HepG2 (cell line): ENCODE measurements around the gene ADI1. TPM values are rescaled to one million over a fixed set of nuclear protein-coding genes. Genes with fewer than 3 reads are reported as not detected.
A peak's percentile ranks its signal among the peaks of the same experiment; 100 is the strongest.

ENCODE experiments used
- BCLAF1 ChIP-seq: fragments of 450-650 bp; IDR thresholded peaks from 2 replicates; pipeline ENCODE4 v1.6.1; 2017; ENCODE audit warnings: mild to moderate bottlenecking
- KLF15 ChIP-seq: sonication (generic); formaldehyde crosslinking; IDR thresholded peaks from 2 replicates; pipeline ENCODE4 v1.8.1; 2023; ENCODE audit warnings: borderline replicate concordance, mild to moderate bottlenecking, inconsistent platforms, missing genetic modification reagents, mixed read lengths
- MED8 ChIP-seq: sonication (generic); formaldehyde crosslinking; IDR thresholded peaks from 2 replicates; pipeline ENCODE4 v1.8.1; 2023; ENCODE audit warnings: mild to moderate bottlenecking, missing genetic modification reagents; ENCODE audit not compliant: insufficient replicate concordance
- MTF1 ChIP-seq: sonication (generic); formaldehyde crosslinking; IDR thresholded peaks from 2 replicates; pipeline ENCODE4 v1.5.0; 2020; ENCODE audit warnings: missing genetic modification reagents
- MYNN ChIP-seq: sonication (generic); formaldehyde crosslinking; IDR thresholded peaks from 2 replicates; pipeline ENCODE4 v1.4.0; 2020; ENCODE audit warnings: mild to moderate bottlenecking, low read depth, missing genetic modification reagents
- ZFX ChIP-seq: sonication (generic); formaldehyde crosslinking; IDR thresholded peaks from 2 replicates; pipeline ENCODE4 v1.4.0; 2020; ENCODE audit warnings: mild to moderate bottlenecking, low read depth, missing genetic modification reagents, moderate library complexity
- ZKSCAN5 ChIP-seq: sonication (generic); formaldehyde crosslinking; IDR thresholded peaks from 2 replicates; pipeline ENCODE4 v1.5.1; 2020; ENCODE audit warnings: mild to moderate bottlenecking, missing genetic modification reagents
- ZNF549 ChIP-seq: sonication (generic); formaldehyde crosslinking; IDR thresholded peaks from 2 replicates; pipeline ENCODE4 v1.5.0; 2020; ENCODE audit warnings: missing genetic modification reagents
- ZNF619 ChIP-seq: sonication (generic); formaldehyde crosslinking; IDR thresholded peaks from 2 replicates; pipeline ENCODE4 v1.4.0; 2020; ENCODE audit warnings: mild to moderate bottlenecking, missing genetic modification reagents
- ZSCAN21 ChIP-seq: sonication (generic); formaldehyde crosslinking; IDR thresholded peaks from 2 replicates; pipeline ENCODE4 v1.8.0; 2022; ENCODE audit warnings: mild to moderate bottlenecking, missing genetic modification reagents, moderate library complexity, borderline replicate concordance
- polyA plus RNA-seq, 8 experiments: library from polyadenylated mRNA; depleted of rRNA in 3 of 8; stranded (reverse) in 7 of 8; unstranded in 1 of 8; fragments of >200 nt; fragmentation: Illumina TruSeq in 4 of 8; extraction: Trizol in 4 of 8; gene quantifications; 2 replicates each; pipeline versions ENCODE4 v1.2.1 to v1.2.3, GENCODE V29; 2011 to 2016; ENCODE audit warnings: low read depth in 4 of 8, missing spikeins in 1 of 8, mixed read lengths in 1 of 8; ENCODE audit not compliant: insufficient read depth in 1 of 8
- total RNA-seq, 5 experiments: library from RNA; depleted of rRNA; stranded (reverse); fragments of >200 nt; fragmentation: Illumina TruSeq; extraction: Trizol; gene quantifications; 2 replicates each; pipeline ENCODE4 v1.2.3, GENCODE V29; 2016; ENCODE audit warnings: low read depth in 1 of 5
- TF ChIP-seq, protein P1 (sequence below): sonication (generic); formaldehyde crosslinking; IDR thresholded peaks from 2 replicates; pipeline ENCODE4 v1.4.0; 2020; ENCODE audit warnings: missing genetic modification reagents, borderline replicate concordance
- TF ChIP-seq, protein P2 (sequence below): sonication (generic); formaldehyde crosslinking; IDR thresholded peaks from 2 replicates; pipeline ENCODE4 v1.4.0; 2020; ENCODE audit warnings: mild to moderate bottlenecking, missing genetic modification reagents
- TF ChIP-seq, protein P3 (sequence below): fragments of 450-650 bp; IDR thresholded peaks from 2 replicates; pipeline ENCODE4 v1.6.1; 2017

ADI1 gene
- total and polyA plus RNA-seq, 2 of the 13 experiments (the other 11 are each of a cell fraction or from before 2014, with no cell fraction given): 28.7 to 123 TPM

- TF ChIP-seq ZNF549 (CRISPR knock-in tag): no peak
- TF ChIP-seq, protein P1, sequence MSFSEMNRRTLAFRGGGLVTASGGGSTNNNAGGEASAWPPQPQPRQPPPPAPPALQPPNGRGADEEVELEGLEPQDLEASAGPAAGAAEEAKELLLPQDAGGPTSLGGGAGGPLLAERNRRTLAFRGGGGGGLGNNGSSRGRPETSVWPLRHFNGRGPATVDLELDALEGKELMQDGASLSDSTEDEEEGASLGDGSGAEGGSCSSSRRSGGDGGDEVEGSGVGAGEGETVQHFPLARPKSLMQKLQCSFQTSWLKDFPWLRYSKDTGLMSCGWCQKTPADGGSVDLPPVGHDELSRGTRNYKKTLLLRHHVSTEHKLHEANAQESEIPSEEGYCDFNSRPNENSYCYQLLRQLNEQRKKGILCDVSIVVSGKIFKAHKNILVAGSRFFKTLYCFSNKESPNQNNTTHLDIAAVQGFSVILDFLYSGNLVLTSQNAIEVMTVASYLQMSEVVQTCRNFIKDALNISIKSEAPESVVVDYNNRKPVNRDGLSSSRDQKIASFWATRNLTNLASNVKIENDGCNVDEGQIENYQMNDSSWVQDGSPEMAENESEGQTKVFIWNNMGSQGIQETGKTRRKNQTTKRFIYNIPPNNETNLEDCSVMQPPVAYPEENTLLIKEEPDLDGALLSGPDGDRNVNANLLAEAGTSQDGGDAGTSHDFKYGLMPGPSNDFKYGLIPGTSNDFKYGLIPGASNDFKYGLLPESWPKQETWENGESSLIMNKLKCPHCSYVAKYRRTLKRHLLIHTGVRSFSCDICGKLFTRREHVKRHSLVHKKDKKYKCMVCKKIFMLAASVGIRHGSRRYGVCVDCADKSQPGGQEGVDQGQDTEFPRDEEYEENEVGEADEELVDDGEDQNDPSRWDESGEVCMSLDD (CRISPR knock-in tag): 0 out of 2 replicates have a peak, but pooled peaks have one; percentile 45
- no peak for TF ChIP-seq MYNN (CRISPR knock-in tag)
- TF ChIP-seq KLF15 (CRISPR knock-in tag): no peak
- TF ChIP-seq BCLAF1: no peak
- TF ChIP-seq ZSCAN21 (CRISPR knock-in tag): peak; percentile 52; the same call in 1 of the 2 replicates
- no peak for TF ChIP-seq MED8 (CRISPR knock-in tag)
- TF ChIP-seq, protein P2, sequence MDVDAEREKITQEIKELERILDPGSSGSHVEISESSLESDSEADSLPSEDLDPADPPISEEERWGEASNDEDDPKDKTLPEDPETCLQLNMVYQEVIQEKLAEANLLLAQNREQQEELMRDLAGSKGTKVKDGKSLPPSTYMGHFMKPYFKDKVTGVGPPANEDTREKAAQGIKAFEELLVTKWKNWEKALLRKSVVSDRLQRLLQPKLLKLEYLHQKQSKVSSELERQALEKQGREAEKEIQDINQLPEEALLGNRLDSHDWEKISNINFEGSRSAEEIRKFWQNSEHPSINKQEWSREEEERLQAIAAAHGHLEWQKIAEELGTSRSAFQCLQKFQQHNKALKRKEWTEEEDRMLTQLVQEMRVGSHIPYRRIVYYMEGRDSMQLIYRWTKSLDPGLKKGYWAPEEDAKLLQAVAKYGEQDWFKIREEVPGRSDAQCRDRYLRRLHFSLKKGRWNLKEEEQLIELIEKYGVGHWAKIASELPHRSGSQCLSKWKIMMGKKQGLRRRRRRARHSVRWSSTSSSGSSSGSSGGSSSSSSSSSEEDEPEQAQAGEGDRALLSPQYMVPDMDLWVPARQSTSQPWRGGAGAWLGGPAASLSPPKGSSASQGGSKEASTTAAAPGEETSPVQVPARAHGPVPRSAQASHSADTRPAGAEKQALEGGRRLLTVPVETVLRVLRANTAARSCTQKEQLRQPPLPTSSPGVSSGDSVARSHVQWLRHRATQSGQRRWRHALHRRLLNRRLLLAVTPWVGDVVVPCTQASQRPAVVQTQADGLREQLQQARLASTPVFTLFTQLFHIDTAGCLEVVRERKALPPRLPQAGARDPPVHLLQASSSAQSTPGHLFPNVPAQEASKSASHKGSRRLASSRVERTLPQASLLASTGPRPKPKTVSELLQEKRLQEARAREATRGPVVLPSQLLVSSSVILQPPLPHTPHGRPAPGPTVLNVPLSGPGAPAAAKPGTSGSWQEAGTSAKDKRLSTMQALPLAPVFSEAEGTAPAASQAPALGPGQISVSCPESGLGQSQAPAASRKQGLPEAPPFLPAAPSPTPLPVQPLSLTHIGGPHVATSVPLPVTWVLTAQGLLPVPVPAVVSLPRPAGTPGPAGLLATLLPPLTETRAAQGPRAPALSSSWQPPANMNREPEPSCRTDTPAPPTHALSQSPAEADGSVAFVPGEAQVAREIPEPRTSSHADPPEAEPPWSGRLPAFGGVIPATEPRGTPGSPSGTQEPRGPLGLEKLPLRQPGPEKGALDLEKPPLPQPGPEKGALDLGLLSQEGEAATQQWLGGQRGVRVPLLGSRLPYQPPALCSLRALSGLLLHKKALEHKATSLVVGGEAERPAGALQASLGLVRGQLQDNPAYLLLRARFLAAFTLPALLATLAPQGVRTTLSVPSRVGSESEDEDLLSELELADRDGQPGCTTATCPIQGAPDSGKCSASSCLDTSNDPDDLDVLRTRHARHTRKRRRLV: no peak
- TF ChIP-seq, protein P3, sequence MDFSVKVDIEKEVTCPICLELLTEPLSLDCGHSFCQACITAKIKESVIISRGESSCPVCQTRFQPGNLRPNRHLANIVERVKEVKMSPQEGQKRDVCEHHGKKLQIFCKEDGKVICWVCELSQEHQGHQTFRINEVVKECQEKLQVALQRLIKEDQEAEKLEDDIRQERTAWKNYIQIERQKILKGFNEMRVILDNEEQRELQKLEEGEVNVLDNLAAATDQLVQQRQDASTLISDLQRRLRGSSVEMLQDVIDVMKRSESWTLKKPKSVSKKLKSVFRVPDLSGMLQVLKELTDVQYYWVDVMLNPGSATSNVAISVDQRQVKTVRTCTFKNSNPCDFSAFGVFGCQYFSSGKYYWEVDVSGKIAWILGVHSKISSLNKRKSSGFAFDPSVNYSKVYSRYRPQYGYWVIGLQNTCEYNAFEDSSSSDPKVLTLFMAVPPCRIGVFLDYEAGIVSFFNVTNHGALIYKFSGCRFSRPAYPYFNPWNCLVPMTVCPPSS: no peak
- TF ChIP-seq ZNF619 (CRISPR knock-in tag): peak; percentile 74; the same call in 1 of the 2 replicates
- TF ChIP-seq MTF1 (CRISPR knock-in tag): no peak
- TF ChIP-seq ZFX (CRISPR knock-in tag): peak; percentile 13; the same call in 1 of the 2 replicates
- no peak for TF ChIP-seq ZKSCAN5 (CRISPR knock-in tag)
These were observed 17.6 kb upstream of the ADI1 start (continued) for GRCh38 chr2:3536682-3537632.
